Keratinocyte (primary cell): ENCODE results near the gene CEBPG.

Source experiments
- EZH2 ChIP-seq: IDR thresholded peaks from one replicate; pipeline ENCODE4 v1.6.1; 2012; ENCODE audit warnings: inconsistent platforms, mild to moderate bottlenecking, low read length, moderate library complexity
- TF ChIP-seq, protein P1 (sequence below), 3 experiments: IDR thresholded peaks in 1 of 3; conservative IDR thresholded peaks in 1 of 3; optimal IDR thresholded peaks in 1 of 3; 2 replicates in 2 of 3; 3 replicates in 1 of 3; pipeline versions ENCODE3 to v1.5.1; 2011; ENCODE audit warnings: low read length in 3 of 3, mild to moderate bottlenecking in 3 of 3, moderate library complexity in 2 of 3, control low read depth in 1 of 3, inconsistent platforms in 1 of 3; ENCODE audit not compliant: insufficient read depth in 2 of 3; ENCODE audit errors: extremely low read depth in 1 of 3

DNA sequence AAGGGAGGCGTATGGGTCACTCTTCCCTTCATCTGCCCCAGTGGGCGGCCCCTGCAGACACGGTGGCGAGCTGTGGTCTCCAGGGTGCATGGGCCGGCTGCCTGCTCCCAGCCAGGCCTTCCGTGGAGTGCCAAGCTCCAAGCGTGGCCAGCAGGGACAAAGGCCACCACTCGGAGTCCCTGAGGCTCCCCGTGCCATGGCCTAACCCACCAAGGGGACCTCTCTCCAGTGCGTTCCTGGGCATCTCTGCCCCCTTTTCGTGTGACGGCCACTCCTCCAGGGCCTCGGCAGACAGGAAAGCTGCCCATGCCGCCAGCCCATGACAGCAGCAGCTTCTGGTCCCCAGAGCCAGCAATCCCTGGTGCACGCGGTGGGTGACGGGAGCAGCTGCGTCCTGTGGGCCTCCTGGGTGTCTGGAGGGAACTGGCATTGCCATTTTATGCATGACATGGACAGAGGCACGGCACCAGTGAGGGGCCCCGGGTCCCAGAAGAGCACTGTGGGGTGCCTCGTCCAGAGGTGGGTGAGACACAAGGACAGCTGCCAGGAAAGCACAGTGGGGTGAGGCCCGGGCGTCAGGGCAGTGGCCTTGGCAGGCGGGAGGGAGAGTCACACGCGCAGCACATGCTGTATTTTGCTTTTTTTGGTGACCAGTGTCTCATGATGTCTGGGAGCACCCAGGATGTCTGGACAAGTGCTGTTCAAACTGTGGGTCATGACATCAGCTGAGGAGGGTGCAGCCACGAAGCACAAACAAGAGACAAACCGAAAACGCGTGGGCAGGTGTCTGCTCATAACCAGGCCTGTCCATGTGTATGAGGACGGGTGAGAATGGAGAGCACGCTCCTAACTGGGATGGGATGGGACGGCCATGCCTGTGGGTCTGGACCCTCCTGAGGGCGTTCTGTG is 32.3 kb downstream of the CEBPG start:
- TF ChIP-seq, protein P1, sequence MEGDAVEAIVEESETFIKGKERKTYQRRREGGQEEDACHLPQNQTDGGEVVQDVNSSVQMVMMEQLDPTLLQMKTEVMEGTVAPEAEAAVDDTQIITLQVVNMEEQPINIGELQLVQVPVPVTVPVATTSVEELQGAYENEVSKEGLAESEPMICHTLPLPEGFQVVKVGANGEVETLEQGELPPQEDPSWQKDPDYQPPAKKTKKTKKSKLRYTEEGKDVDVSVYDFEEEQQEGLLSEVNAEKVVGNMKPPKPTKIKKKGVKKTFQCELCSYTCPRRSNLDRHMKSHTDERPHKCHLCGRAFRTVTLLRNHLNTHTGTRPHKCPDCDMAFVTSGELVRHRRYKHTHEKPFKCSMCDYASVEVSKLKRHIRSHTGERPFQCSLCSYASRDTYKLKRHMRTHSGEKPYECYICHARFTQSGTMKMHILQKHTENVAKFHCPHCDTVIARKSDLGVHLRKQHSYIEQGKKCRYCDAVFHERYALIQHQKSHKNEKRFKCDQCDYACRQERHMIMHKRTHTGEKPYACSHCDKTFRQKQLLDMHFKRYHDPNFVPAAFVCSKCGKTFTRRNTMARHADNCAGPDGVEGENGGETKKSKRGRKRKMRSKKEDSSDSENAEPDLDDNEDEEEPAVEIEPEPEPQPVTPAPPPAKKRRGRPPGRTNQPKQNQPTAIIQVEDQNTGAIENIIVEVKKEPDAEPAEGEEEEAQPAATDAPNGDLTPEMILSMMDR (optimal IDR thresholded peaks at IDR 0.05 in 1 of 3, IDR thresholded peaks at IDR 0.05 in 1 of 3, conservative IDR thresholded peaks at IDR 0.05 in 1 of 3; ENCODE audit: extremely low read depth in 1 of 3, insufficient read depth in 2 of 3, low read length in 3 of 3), result no peak
- no peak for TF ChIP-seq EZH2
